HG02943 (cell line): Measurements from ENCODE around the gene PARP2.
"Not testable (repeated sequence)": the region's sequence is repeated elsewhere in the genome, so short reads cannot be mapped to it uniquely, and the experiment has no call there.

Experiments used
- ATAC-seq: cut with Tn5 transposase; IDR thresholded peaks from one replicate; pipeline ENCODE4 v1.9.1; 2021; ENCODE audit warnings: mild to moderate bottlenecking, low read depth, moderate library complexity; ENCODE audit not compliant: unreplicated experiment

PARP2 gene

GRCh38 chr14:20345366-20345765, 1.9 kb downstream of the PARP2 start:
- no peak for ATAC-seq

GRCh38 chr14:20346713-20347112, 3.3 kb downstream of the PARP2 start:
- no peak for ATAC-seq

GRCh38 chr14:20347747-20348146, 4.3 kb downstream of the PARP2 start:
- ATAC-seq, result no peak

DNA sequence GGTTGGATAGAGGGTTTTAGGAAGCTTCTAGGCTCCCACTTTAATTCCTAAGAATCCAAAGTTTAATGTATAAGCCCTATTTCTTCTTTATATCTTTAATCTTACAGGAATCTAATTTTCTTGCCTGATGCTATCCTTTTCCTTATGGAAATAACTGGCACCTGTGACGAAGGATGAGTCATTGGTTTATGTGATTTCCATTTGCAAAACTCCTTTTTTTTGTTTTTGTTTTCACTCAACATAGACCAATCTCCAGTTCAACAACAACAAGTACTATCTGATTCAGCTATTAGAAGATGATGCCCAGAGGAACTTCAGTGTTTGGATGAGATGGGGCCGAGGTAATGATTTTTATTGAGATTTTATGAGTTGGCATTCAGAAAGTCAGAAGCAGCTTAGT, 6.8 kb downstream of the PARP2 start:
- ATAC-seq, result no peak

DNA sequence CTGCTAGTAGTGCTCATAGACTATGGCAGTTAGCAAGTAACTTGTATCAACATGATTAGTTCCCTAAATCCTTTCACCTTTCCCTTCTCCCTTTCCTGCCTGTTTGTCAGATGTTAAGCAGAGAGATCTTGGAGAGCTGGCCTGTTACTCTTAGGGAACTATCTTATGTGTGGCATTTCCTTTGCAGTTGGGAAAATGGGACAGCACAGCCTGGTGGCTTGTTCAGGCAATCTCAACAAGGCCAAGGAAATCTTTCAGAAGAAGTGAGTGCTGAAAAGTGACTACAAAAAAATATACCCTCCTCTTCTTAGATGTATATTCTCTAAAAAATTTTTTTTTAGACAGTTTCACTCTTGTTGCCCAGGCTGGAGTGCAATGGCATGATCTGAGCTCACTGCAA, 7.4 kb downstream of the PARP2 start:
- ATAC-seq, result no peak

DNA sequence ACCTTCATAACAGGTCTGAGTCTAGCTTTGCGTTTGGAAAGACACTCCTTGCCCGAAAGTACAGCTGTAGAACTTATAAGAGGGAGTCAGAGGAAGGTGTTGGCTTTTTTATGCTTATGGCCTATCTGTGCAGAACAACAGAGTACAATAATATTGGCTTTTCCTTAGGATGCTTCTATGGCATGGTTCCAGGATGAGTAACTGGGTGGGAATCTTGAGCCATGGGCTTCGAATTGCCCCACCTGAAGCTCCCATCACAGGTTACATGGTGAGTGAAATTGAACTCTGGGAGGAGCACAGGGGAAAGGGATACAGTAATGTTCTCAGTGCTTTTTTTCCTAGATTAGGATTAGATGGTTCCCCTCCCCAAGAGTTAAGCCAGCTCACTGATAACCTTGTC, 13.0 kb downstream of the PARP2 start:
- no peak for ATAC-seq

DNA sequence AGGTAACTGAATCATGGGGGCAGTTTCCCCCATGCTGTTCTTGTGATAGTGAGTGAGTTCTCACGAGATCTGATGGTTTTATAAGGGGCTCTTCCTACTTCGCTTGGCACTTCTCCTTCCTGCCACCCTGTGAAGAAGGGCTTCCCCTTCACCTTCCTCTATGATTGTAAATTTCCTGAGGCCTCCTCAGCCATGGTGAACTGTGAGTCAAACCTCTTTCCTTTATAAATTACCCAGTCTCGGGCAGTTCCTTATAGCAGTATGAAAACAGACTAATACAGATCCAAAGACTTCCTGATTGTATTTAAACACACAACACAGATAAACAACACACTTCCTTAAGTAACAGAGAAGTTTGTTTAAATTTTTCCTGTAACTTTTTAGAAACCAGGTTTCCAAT, 15.0 kb downstream of the PARP2 start:
- not testable (repeated sequence) for ATAC-seq

DNA sequence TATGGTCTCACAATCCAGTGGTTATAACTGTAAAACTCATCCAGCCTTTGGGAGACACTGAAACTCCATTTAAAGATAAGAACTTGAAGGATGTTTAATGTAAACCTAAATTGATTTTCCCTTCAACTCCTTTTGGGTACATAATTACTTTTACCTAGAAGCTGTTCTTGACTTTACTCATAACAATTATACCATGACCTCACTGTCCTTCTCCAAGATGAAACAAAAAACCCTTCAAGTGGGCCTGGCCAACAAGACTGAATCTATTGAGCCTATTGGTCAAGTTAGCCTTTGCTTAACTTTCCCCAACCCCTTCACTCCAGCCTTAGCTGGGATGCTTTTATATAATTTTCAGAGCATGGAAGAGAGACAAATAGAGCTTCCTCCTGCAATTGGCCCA, 22.5 kb downstream of the PARP2 start:
- no peak for ATAC-seq

DNA sequence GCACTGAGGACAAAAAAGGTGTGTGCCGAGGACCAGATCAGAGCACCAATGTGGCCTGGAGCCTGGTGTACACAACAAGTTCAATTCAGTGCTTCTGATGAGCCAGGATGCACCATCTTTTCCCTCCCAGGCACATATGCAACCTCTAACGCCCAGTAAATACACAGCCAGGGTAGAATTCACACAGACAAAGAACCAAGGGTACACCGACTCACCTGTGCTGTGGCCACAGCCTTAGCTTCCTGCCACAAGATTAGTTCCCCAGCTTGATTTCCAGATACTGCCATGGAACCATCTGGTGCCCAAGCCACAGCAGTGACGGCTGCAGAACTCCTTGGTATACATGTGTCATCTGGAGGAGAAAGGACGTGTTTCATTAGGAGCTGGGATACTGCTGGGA, 29.4 kb downstream of the PARP2 start:
- ATAC-seq, result no peak

DNA sequence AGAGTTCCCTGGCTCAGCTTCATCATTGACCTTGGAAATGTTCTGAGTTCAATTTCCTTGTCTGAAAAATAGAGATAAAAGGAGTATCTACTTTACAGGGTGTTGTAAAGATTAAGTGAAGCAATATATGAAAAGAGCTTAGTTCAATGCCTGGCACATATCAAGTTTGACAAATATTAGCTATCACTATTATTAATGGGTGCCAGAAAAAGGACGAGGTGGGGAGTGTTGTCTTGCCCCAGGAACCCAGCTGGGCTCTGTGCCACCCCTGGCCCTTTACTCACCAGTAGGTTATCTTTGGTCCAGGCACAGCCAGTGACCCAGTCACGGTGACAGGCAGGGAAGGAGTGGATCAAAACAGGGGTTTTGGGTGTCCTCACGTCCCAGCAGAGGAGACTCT, 32.0 kb downstream of the PARP2 start:
- no peak for ATAC-seq

DNA sequence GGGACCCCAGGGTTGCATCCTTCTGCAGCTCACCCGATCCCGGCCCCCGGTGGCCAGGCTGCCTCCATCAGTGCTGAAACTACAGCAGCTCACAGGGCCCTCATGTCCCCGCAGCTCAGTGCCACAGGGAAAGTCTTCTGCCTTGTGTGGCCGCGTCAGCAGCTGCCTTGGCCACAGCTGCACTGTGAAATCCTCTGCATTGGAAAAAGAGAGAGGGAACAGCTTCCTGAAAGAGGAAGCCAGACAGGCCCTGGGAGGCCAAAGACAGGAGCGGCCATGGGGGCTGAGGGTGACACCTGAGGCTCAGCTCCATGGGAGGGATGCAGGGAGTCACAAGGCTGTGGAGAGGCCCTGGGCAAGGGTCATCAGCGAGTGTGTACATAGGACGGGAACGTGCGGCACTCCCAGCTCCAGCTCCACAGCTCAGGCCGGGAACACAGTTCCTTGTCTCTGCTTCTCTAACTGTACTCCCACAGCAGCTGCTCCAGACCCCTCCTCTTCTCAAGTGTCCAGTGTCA, 32.7 kb downstream of the PARP2 start:
- no peak for ATAC-seq

GRCh38 chr14:20377171-20377570, 33.7 kb downstream of the PARP2 start:
- ATAC-seq, result no peak

DNA sequence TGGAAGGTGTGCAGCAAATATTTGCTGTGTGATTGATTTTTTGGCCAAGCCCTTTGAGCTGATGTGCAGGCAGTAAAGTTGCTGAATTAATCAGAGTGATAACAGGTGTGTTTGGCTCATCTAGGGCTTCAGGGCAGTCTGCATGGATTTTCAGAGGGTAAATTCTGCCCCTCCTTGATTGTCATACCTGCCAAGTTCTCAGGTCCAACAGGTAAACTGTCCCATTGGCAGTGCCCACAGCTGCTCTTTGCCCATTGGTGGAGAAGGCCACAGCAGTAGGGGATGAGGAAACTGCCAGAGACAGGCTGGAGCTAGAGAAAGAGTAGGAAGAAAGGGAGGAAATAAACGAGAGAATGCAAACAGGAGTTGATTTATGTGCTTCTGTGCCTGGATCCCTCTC, 36.3 kb downstream of the PARP2 start:
- ATAC-seq, result no peak

- no peak for ATAC-seq
Observed at GRCh38 chr14:20380681-20381080, 37.2 kb downstream of the PARP2 start.

DNA sequence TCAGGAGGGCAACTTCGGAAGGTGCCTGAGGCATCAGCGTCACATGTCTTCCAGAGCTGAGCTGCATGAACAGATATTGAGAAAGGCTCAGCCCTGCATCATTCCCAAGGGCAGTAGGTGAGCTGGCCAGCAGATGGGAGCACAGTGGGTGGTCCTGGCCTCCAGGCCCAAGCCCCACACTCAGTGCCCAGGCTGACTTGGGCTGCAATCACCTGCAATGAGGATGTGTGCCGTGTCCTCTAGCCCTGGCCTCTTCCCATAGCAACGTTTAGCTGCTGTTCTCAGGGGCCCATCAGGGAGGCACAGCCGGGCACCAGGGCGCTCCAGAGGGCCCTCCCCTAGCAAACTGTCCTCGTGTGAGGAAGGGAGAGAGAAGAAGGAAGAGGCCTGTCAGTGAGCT, 37.9 kb downstream of the PARP2 start:
- no peak for ATAC-seq

DNA sequence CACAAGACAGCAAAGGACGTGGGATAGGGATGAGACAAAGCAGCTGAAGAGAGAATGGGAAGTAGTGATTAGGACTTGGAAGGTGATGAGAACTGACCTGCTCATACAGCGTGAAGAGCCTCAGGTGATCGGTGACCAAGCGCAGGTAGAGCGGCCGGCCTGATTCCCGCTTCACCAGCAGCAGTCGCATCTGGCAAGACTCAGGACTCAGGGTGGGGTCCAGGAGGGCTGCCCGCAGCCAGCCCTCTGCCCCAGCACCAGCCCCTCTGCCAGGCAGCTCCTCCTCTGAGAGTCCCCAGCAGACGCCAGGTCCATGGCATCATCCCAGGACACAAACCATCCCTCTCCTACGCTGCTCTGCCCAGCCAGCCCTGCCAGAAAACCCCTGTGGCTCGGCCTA, 39.1 kb downstream of the PARP2 start:
- no peak for ATAC-seq

DNA sequence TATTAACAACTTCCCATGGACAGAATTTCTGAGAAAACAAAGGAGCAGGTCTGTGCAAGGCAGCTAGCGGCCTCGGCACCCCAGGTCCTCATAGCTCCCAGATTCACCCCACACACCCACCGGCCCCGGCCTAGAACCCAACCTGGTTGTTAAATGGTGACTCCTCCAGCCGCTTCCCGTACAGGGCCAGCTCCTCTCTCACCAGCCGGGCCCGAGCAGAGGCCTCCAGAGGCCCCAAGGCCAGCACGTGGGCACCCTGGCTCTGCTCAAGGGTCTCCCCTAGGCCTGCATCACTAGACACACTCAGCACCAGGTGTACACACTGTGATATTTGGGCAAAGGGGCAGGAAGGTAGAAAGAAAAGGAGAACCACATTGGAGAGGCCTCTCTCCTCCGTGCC, 39.6 kb downstream of the PARP2 start:
- ATAC-seq, result no peak

GRCh38 chr14:20383636-20384035, 40.2 kb downstream of the PARP2 start:
- no peak for ATAC-seq

- ATAC-seq, result no peak
Observed at GRCh38 chr14:20384321-20384720, 40.9 kb downstream of the PARP2 start.

DNA sequence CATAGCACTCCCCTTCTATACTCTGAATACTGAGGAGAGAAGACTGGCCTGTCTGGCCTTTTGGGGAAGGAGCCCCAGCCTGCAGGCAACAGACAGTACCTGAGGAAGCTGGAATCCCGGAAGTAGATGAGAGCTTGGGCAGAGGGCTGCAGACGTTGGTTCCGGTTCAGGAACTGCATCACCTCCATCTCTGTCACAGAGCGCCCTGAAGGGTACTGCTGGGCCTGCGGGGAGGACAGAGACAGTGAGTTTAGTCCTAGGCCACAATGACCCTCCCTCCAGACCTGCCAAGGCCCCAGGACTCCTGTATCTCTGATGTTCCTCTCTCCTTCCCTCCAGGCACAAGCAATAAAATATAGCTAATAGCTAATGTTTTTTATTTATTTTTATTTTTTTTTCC, 41.5 kb downstream of the PARP2 start:
- ATAC-seq, result no peak

DNA sequence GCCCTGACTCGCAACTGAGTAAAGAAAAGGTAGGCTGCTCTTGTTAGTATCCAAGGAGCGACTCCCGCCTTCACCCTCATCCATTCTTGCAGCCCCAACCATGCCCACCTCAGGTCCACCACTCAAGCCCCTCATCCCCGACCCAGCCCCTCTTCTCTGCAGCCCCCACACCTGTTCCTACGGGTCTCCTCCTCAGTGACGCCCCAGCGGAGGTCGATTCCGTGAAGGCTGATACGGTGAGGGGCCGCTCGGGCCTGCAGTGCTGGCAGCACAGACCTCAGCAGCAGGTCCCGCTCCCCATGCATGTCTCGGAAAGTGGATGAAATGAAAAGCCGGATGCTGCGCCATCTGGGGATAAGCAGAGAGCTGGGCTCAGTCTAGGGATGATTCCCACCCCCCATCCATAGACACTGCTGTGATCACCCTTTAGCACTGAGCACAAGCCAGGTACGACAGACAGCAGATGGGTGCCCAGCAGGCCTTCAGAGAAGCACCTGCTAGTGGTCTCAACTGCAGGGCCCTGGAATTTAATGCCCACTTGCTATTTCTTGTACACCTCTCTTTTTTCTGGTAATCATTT, 42.9 kb downstream of the PARP2 start:
- no peak for ATAC-seq

GRCh38 chr14:20387576-20387975, 44.1 kb downstream of the PARP2 start:
- ATAC-seq, result no peak

GRCh38 chr14:20388159-20388558, 44.7 kb downstream of the PARP2 start:
- no peak for ATAC-seq
